NCI-H226 (cell line): Measurements from ENCODE around the gene KPNB1.

ENCODE experiments used
- DNase-seq: peaks from one replicate; pipeline ENCODE4 v3.0.0-alpha.2; 2015

The KPNB1 gene

GRCh38 chr17:47638903-47639302, 10.8 kb upstream of the KPNB1 start:
- DNase-seq, result no peak

- DNase-seq, result no peak
These were observed 9.6 kb upstream of the KPNB1 start for GRCh38 chr17:47640076-47640475.

- DNase-seq, result no peak
These were observed 8.5 kb upstream of the KPNB1 start for GRCh38 chr17:47641202-47641601.

- DNase-seq, result no peak
These were observed 6.6 kb upstream of the KPNB1 start for GRCh38 chr17:47643116-47643515.

- no peak for DNase-seq
These were observed 5.4 kb upstream of the KPNB1 start for GRCh38 chr17:47644324-47644723.

GRCh38 chr17:47649972-47650524, 329 bp downstream of the KPNB1 start:
- DNase-seq, result no peak

- peak; percentile 98 for DNase-seq
These were observed 1.1 kb downstream of the KPNB1 start for GRCh38 chr17:47650525-47651522.

GRCh38 chr17:47651704-47652103, 2.0 kb downstream of the KPNB1 start:
- no peak for DNase-seq

- no peak for DNase-seq
These were observed 2.9 kb downstream of the KPNB1 start for GRCh38 chr17:47652570-47652969.

GRCh38 chr17:47653442-47653841, 3.7 kb downstream of the KPNB1 start:
- DNase-seq, result no peak

- DNase-seq, result no peak
These were observed 5.3 kb downstream of the KPNB1 start for GRCh38 chr17:47654991-47655390.

- no peak for DNase-seq
These were observed 10.4 kb downstream of the KPNB1 start for GRCh38 chr17:47660064-47660492.

- no peak for DNase-seq
These were observed 14.3 kb downstream of the KPNB1 start for GRCh38 chr17:47663912-47664623.

GRCh38 chr17:47664624-47664941, 14.9 kb downstream of the KPNB1 start:
- DNase-seq, result no peak

GRCh38 chr17:47665655-47666054, 15.9 kb downstream of the KPNB1 start:
- DNase-seq, result no peak

- no peak for DNase-seq
These were observed 19.4 kb downstream of the KPNB1 start for GRCh38 chr17:47669081-47669480.

- no peak for DNase-seq
These were observed 20.3 kb downstream of the KPNB1 start for GRCh38 chr17:47670064-47670463.

GRCh38 chr17:47674499-47674898, 24.8 kb downstream of the KPNB1 start:
- no peak for DNase-seq

- DNase-seq, result no peak
These were observed 25.9 kb downstream of the KPNB1 start for GRCh38 chr17:47675380-47676198.

GRCh38 chr17:47676199-47676472, 26.4 kb downstream of the KPNB1 start:
- DNase-seq, result no peak

GRCh38 chr17:47676510-47677165, 26.9 kb downstream of the KPNB1 start:
- DNase-seq, result no peak

- DNase-seq, result no peak
These were observed 28.5 kb downstream of the KPNB1 start for GRCh38 chr17:47678196-47678595.

GRCh38 chr17:47682138-47682537, 32.4 kb downstream of the KPNB1 start:
- no peak for DNase-seq
